ENCODE data around the gene TLE2. TPM values are rescaled to one million over a fixed set of nuclear protein-coding genes. Genes with fewer than 3 reads are reported as not detected.

Gene TLE2
- polyA plus RNA-seq, 1 of the 3 experiments (the other 2 are of a cell fraction): 2.3 TPM

DNA sequence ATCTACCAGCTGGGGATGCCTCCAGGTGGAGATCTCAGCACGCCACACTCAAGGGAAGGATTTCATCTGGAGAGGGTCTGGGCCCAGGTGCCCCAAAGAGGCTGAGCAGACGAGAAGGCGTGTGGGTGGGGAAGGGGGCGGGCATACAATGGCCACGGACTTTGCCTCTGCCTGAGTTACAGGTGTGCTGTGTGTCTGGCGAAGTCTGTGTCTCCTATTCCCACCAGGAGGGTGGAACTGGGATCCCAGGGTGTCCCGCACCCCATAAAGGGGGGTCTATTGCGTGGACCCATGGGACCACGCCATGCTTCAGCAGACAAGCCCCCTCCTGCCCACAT, 3.6 kb downstream of the TLE2 start:
- no peaks in the 10 kb centered on the region for H3K9me3 ChIP-seq
- H3K9me2 ChIP-seq: no peaks in the 10 kb centered on the region
- ChIA-PET POLR2A (interaction anchor here (0.8 to 1.2 kb wide), 2 partner anchors 10 to 43 kb away, joined by 3 read pairs; no protein-coding TSS in a partner anchor), CTCF (interaction anchor here (1.0 to 1.9 kb wide), 6 partner anchors 21 to 64 kb away, joined by 3 to 5 read pairs (median 4); no protein-coding TSS in a partner anchor)
- H2AFZ ChIP-seq (ENCODE audit: low read depth): no peak overlapping the region
- H3K4me1 ChIP-seq (ENCODE audit: control insufficient read depth in 1 of 2, insufficient read depth in 2 of 2, low read depth in 1 of 2, low read length in 1 of 2): peaks cover 0 to 5% of the 10 kb centered on the region in 2 experiments; a peak in 1 of 4 replicates
- DNase-seq: no peak
- WGBS (ENCODE audit: low lambda C conversion rate): 41% methylated on average over 5 of the region's 9 CpGs
- no peak overlapping the region for H3K4me3 ChIP-seq (ENCODE audit: low read depth in 2 of 2, low read length in 1 of 2)
- no peaks in the 10 kb centered on the region for H4K20me1 ChIP-seq (ENCODE audit: insufficient read depth)
- no peaks in the 10 kb centered on the region for H3K79me2 ChIP-seq (ENCODE audit: insufficient read depth)
- no peaks in the 10 kb centered on the region for H3K36me3 ChIP-seq (replicated peaks in 1 of 2; ENCODE audit: control insufficient read depth in 1 of 2, insufficient read depth in 2 of 2, low read length in 1 of 2)
- H3K27me3 ChIP-seq (ENCODE audit: insufficient read depth): peaks cover 84% of the 10 kb centered on the region
- no peak overlapping the region for H3K9ac ChIP-seq
- no peak overlapping the region for H3K4me2 ChIP-seq
- TF ChIP-seq, protein P1, sequence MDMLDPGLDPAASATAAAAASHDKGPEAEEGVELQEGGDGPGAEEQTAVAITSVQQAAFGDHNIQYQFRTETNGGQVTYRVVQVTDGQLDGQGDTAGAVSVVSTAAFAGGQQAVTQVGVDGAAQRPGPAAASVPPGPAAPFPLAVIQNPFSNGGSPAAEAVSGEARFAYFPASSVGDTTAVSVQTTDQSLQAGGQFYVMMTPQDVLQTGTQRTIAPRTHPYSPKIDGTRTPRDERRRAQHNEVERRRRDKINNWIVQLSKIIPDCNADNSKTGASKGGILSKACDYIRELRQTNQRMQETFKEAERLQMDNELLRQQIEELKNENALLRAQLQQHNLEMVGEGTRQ (IDR thresholded peaks at IDR 0.05; ENCODE audit: borderline replicate concordance, low read depth, low read length): no peak
- TF ChIP-seq ELF1 (IDR thresholded peaks at IDR 0.05) (no peak), MXI1 (IDR thresholded peaks at IDR 0.05; ENCODE audit: low read depth, low read length) (no peak), JUND (IDR thresholded peaks at IDR 0.05) (no peak), SMC3 (IDR thresholded peaks at IDR 0.05; ENCODE audit: low read depth, low read length) (no peak), FOXM1 (IDR thresholded peaks at IDR 0.05; ENCODE audit: low read depth) (no peak), TCF12 (IDR thresholded peaks at IDR 0.05) (no peak), EP300 (IDR thresholded peaks at IDR 0.05; ENCODE audit: borderline replicate concordance in 1 of 2, low read depth in 1 of 2, low read length in 1 of 2) (no peak), GABPA (IDR thresholded peaks at IDR 0.05; ENCODE audit: low read depth) (no peak), SIN3A (IDR thresholded peaks at IDR 0.05; ENCODE audit: borderline replicate concordance, low read depth, low read length) (no peak), GATA2 (CRISPR knock-in tag; IDR thresholded peaks at IDR 0.05) (no peak), POLR2AphosphoS5 (IDR thresholded peaks at IDR 0.05; ENCODE audit: low read depth, low read length) (no peak), NRF1 (IDR thresholded peaks at IDR 0.05; ENCODE audit: low read depth, low read length) (no peak), YY1 (IDR thresholded peaks at IDR 0.05; ENCODE audit: low read depth) (no peak), TEAD4 (IDR thresholded peaks at IDR 0.05; ENCODE audit: borderline replicate concordance, insufficient read depth) (no peak)
- TF ChIP-seq, protein P2, sequence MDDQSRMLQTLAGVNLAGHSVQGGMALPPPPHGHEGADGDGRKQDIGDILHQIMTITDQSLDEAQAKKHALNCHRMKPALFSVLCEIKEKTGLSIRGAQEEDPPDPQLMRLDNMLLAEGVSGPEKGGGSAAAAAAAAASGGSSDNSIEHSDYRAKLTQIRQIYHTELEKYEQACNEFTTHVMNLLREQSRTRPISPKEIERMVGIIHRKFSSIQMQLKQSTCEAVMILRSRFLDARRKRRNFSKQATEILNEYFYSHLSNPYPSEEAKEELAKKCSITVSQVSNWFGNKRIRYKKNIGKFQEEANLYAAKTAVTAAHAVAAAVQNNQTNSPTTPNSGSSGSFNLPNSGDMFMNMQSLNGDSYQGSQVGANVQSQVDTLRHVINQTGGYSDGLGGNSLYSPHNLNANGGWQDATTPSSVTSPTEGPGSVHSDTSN (IDR thresholded peaks at IDR 0.05): no peak
- TF ChIP-seq, protein P3, sequence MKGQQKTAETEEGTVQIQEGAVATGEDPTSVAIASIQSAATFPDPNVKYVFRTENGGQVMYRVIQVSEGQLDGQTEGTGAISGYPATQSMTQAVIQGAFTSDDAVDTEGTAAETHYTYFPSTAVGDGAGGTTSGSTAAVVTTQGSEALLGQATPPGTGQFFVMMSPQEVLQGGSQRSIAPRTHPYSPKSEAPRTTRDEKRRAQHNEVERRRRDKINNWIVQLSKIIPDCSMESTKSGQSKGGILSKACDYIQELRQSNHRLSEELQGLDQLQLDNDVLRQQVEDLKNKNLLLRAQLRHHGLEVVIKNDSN (IDR thresholded peaks at IDR 0.05; ENCODE audit: borderline replicate concordance, low read depth): no peak
- TF ChIP-seq, protein P4, sequence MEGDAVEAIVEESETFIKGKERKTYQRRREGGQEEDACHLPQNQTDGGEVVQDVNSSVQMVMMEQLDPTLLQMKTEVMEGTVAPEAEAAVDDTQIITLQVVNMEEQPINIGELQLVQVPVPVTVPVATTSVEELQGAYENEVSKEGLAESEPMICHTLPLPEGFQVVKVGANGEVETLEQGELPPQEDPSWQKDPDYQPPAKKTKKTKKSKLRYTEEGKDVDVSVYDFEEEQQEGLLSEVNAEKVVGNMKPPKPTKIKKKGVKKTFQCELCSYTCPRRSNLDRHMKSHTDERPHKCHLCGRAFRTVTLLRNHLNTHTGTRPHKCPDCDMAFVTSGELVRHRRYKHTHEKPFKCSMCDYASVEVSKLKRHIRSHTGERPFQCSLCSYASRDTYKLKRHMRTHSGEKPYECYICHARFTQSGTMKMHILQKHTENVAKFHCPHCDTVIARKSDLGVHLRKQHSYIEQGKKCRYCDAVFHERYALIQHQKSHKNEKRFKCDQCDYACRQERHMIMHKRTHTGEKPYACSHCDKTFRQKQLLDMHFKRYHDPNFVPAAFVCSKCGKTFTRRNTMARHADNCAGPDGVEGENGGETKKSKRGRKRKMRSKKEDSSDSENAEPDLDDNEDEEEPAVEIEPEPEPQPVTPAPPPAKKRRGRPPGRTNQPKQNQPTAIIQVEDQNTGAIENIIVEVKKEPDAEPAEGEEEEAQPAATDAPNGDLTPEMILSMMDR (IDR thresholded peaks at IDR 0.05): no peak
- TF ChIP-seq, protein P5, sequence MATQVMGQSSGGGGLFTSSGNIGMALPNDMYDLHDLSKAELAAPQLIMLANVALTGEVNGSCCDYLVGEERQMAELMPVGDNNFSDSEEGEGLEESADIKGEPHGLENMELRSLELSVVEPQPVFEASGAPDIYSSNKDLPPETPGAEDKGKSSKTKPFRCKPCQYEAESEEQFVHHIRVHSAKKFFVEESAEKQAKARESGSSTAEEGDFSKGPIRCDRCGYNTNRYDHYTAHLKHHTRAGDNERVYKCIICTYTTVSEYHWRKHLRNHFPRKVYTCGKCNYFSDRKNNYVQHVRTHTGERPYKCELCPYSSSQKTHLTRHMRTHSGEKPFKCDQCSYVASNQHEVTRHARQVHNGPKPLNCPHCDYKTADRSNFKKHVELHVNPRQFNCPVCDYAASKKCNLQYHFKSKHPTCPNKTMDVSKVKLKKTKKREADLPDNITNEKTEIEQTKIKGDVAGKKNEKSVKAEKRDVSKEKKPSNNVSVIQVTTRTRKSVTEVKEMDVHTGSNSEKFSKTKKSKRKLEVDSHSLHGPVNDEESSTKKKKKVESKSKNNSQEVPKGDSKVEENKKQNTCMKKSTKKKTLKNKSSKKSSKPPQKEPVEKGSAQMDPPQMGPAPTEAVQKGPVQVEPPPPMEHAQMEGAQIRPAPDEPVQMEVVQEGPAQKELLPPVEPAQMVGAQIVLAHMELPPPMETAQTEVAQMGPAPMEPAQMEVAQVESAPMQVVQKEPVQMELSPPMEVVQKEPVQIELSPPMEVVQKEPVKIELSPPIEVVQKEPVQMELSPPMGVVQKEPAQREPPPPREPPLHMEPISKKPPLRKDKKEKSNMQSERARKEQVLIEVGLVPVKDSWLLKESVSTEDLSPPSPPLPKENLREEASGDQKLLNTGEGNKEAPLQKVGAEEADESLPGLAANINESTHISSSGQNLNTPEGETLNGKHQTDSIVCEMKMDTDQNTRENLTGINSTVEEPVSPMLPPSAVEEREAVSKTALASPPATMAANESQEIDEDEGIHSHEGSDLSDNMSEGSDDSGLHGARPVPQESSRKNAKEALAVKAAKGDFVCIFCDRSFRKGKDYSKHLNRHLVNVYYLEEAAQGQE (IDR thresholded peaks at IDR 0.05; ENCODE audit: low read depth, low read length): no peak
- peaks cover 8% of the 10 kb centered on the region for H3F3A ChIP-seq (replicated peaks; ENCODE audit: insufficient read depth)
- no peak overlapping the region for H3K27ac ChIP-seq (ENCODE audit: low read depth in 2 of 2, low read length in 1 of 2)
